ENCODE data around the gene FBXO34.

Gene FBXO34

GRCh38 chr14:55347040-55347439 lies 75.8 kb downstream of the FBXO34 start:
- Histone ChIP-seq H3K36me3 (ENCODE audit: insufficient read depth, low read length) (peaks cover 19% of the 10 kb centered on the region), H3K27me3 (ENCODE audit: insufficient read depth, low read length, poor library complexity) (no peaks in the 10 kb centered on the region), H3K9me3 (ENCODE audit: insufficient read depth, low read length, severe bottlenecking) (no peaks in the 10 kb centered on the region), H4K20me1 (ENCODE audit: insufficient read depth, low read length) (peaks cover 36% of the 10 kb centered on the region), H3K9ac (ENCODE audit: low read depth, low read length) (no peak overlapping the region), H3K4me1 (ENCODE audit: insufficient read depth, low read length) (no peaks in the 10 kb centered on the region), H3K27ac (ENCODE audit: low read length) (no peak overlapping the region), H3K4me3 (ENCODE audit: low read depth in 1 of 2, low read length in 2 of 2) (no peak overlapping the region), H2AFZ (ENCODE audit: low read depth, low read length) (no peak overlapping the region), H3K4me2 (ENCODE audit: insufficient read depth, low read length) (no peak overlapping the region), H3K79me2 (ENCODE audit: insufficient read depth, low read length) (peaks cover 72% of the 10 kb centered on the region)
- no peak for DNase-seq
- ATAC-seq (ENCODE audit: insufficient read depth, low read depth), result no peak
- TF ChIP-seq EZH2 (IDR thresholded peaks at IDR 0.05; ENCODE audit: borderline replicate concordance, low read depth, low read length, severe bottlenecking) (no peak), CTCF (IDR thresholded peaks at IDR 0.05; ENCODE audit: borderline replicate concordance, extremely low read depth, low read length, poor library complexity, severe bottlenecking) (no peak)

GRCh38 chr14:55347748-55348147 lies 76.5 kb downstream of the FBXO34 start:
- ATAC-seq (ENCODE audit: insufficient read depth, low read depth) (no peak), DNase-seq (no peak)
- Histone ChIP-seq H3K27ac (ENCODE audit: low read length) (no peak overlapping the region), H2AFZ (ENCODE audit: low read depth, low read length) (no peak overlapping the region), H4K20me1 (ENCODE audit: insufficient read depth, low read length) (peaks cover 40% of the 10 kb centered on the region), H3K4me2 (ENCODE audit: insufficient read depth, low read length) (no peak overlapping the region), H3K36me3 (ENCODE audit: insufficient read depth, low read length) (peaks cover 26% of the 10 kb centered on the region), H3K4me3 (ENCODE audit: low read depth in 1 of 2, low read length in 2 of 2) (no peak overlapping the region), H3K27me3 (ENCODE audit: insufficient read depth, low read length, poor library complexity) (no peaks in the 10 kb centered on the region), H3K9ac (ENCODE audit: low read depth, low read length) (no peak overlapping the region), H3K4me1 (ENCODE audit: insufficient read depth, low read length) (no peaks in the 10 kb centered on the region), H3K9me3 (ENCODE audit: insufficient read depth, low read length, severe bottlenecking) (no peaks in the 10 kb centered on the region), H3K79me2 (ENCODE audit: insufficient read depth, low read length) (peaks cover 65% of the 10 kb centered on the region)
- TF ChIP-seq CTCF (IDR thresholded peaks at IDR 0.05; ENCODE audit: borderline replicate concordance, extremely low read depth, low read length, poor library complexity, severe bottlenecking), result no peak
- TF ChIP-seq EZH2 (IDR thresholded peaks at IDR 0.05; ENCODE audit: borderline replicate concordance, low read depth, low read length, severe bottlenecking), result no peak

- Histone ChIP-seq H3K4me1 (ENCODE audit: insufficient read depth, low read length) (no peaks in the 10 kb centered on the region), H3K27me3 (ENCODE audit: insufficient read depth, low read length, poor library complexity) (no peaks in the 10 kb centered on the region), H3K9ac (ENCODE audit: low read depth, low read length) (no peak overlapping the region), H2AFZ (ENCODE audit: low read depth, low read length) (no peak overlapping the region), H3K79me2 (ENCODE audit: insufficient read depth, low read length) (peaks cover 53% of the 10 kb centered on the region), H3K4me2 (ENCODE audit: insufficient read depth, low read length) (no peak overlapping the region), H4K20me1 (ENCODE audit: insufficient read depth, low read length) (peaks cover 40% of the 10 kb centered on the region), H3K9me3 (ENCODE audit: insufficient read depth, low read length, severe bottlenecking) (no peaks in the 10 kb centered on the region), H3K36me3 (ENCODE audit: insufficient read depth, low read length) (peaks cover 30% of the 10 kb centered on the region), H3K4me3 (ENCODE audit: low read depth in 1 of 2, low read length in 2 of 2) (no peak overlapping the region), H3K27ac (ENCODE audit: low read length) (no peak overlapping the region)
- ATAC-seq (ENCODE audit: insufficient read depth, low read depth), result no peak
- DNase-seq, result no peak
- no peak for TF ChIP-seq EZH2 (IDR thresholded peaks at IDR 0.05; ENCODE audit: borderline replicate concordance, low read depth, low read length, severe bottlenecking)
Measured at GRCh38 chr14:55348766-55349453, 77.7 kb downstream of the FBXO34 start.

GRCh38 chr14:55349565-55349964 lies 78.3 kb downstream of the FBXO34 start:
- Histone ChIP-seq H2AFZ (ENCODE audit: low read depth, low read length) (no peak overlapping the region), H3K9ac (ENCODE audit: low read depth, low read length) (no peak overlapping the region), H4K20me1 (ENCODE audit: insufficient read depth, low read length) (peaks cover 40% of the 10 kb centered on the region), H3K4me1 (ENCODE audit: insufficient read depth, low read length) (no peaks in the 10 kb centered on the region), H3K27me3 (ENCODE audit: insufficient read depth, low read length, poor library complexity) (no peaks in the 10 kb centered on the region), H3K9me3 (ENCODE audit: insufficient read depth, low read length, severe bottlenecking) (no peaks in the 10 kb centered on the region), H3K4me2 (ENCODE audit: insufficient read depth, low read length) (no peak overlapping the region), H3K4me3 (ENCODE audit: low read depth in 1 of 2, low read length in 2 of 2) (no peak overlapping the region), H3K27ac (ENCODE audit: low read length) (no peak overlapping the region), H3K36me3 (ENCODE audit: insufficient read depth, low read length) (peaks cover 37% of the 10 kb centered on the region), H3K79me2 (ENCODE audit: insufficient read depth, low read length) (peaks cover 49% of the 10 kb centered on the region)
- DNase-seq (no peak), ATAC-seq (ENCODE audit: insufficient read depth, low read depth) (no peak)
- TF ChIP-seq EZH2 (IDR thresholded peaks at IDR 0.05; ENCODE audit: borderline replicate concordance, low read depth, low read length, severe bottlenecking), result no peak
- no peak for TF ChIP-seq CTCF (IDR thresholded peaks at IDR 0.05; ENCODE audit: borderline replicate concordance, extremely low read depth, low read length, poor library complexity, severe bottlenecking)
